Measurements from ENCODE around the gene THEM4. TPM values are rescaled to one million over a fixed set of nuclear protein-coding genes. Genes with fewer than 3 reads are reported as not detected.

THEM4 gene
- total and polyA plus RNA-seq, 7 donors: 4.9 to 21.9 (median 16.1) TPM

- TF ChIP-seq, protein P1, sequence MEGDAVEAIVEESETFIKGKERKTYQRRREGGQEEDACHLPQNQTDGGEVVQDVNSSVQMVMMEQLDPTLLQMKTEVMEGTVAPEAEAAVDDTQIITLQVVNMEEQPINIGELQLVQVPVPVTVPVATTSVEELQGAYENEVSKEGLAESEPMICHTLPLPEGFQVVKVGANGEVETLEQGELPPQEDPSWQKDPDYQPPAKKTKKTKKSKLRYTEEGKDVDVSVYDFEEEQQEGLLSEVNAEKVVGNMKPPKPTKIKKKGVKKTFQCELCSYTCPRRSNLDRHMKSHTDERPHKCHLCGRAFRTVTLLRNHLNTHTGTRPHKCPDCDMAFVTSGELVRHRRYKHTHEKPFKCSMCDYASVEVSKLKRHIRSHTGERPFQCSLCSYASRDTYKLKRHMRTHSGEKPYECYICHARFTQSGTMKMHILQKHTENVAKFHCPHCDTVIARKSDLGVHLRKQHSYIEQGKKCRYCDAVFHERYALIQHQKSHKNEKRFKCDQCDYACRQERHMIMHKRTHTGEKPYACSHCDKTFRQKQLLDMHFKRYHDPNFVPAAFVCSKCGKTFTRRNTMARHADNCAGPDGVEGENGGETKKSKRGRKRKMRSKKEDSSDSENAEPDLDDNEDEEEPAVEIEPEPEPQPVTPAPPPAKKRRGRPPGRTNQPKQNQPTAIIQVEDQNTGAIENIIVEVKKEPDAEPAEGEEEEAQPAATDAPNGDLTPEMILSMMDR (IDR thresholded peaks at IDR 0.05): no peak
- TF ChIP-seq POLR2AphosphoS5 (IDR thresholded peaks at IDR 0.05) (no peak), EP300 (IDR thresholded peaks at IDR 0.05) (no peak), POLR2A (IDR thresholded peaks at IDR 0.05) (no peak)
- H3K27me3 ChIP-seq: no peaks in the 10 kb centered on the region
- H3K4me3 ChIP-seq: no peak overlapping the region
- no peaks in the 10 kb centered on the region for H3K36me3 ChIP-seq
- H3K4me1 ChIP-seq: no peaks in the 10 kb centered on the region
- H3K9me3 ChIP-seq: no peaks in the 10 kb centered on the region
- 16 to 58% methylated on average over 1 of the region's 1 CpG for WGBS, 2 donors
- no peak overlapping the region for H3K27ac ChIP-seq
- DNase-seq: no peak
- intact Hi-C loops (cut with DNase I): no loop called here
Observed at GRCh38 chr1:151952811-151953210, 43.5 kb upstream of the THEM4 start.

GRCh38 chr1:151949371-151950193 is 40.3 kb upstream of the THEM4 start:
- intact Hi-C loops (cut with DNase I): no loop called here
- Histone ChIP-seq H3K4me1 (peaks cover 0 to 19% (median 17%) of the 10 kb centered on the region in 4 donors), H3K4me3 (no peak overlapping the region), H3K27ac (no peak overlapping the region), H3K36me3 (no peaks in the 10 kb centered on the region), H3K9me3 (no peaks in the 10 kb centered on the region), H3K27me3 (no peaks in the 10 kb centered on the region)
- no peak for TF ChIP-seq POLR2A (IDR thresholded peaks at IDR 0.05)
- TF ChIP-seq EP300 (IDR thresholded peaks at IDR 0.05): no peak
- TF ChIP-seq, protein P1 (IDR thresholded peaks at IDR 0.05): no peak
- no peak for TF ChIP-seq POLR2AphosphoS5 (IDR thresholded peaks at IDR 0.05)
- 92 to 94% methylated on average over 18 of the region's 18 CpGs for WGBS, 2 donors
- DNase-seq: no peak

GRCh38 chr1:151948506-151948905 is 39.2 kb upstream of the THEM4 start:
- no peak for DNase-seq
- no peak overlapping the region for H3K4me3 ChIP-seq
- no peak for TF ChIP-seq EP300 (IDR thresholded peaks at IDR 0.05)
- TF ChIP-seq, protein P1 (IDR thresholded peaks at IDR 0.05): no peak
- TF ChIP-seq POLR2AphosphoS5 (IDR thresholded peaks at IDR 0.05): no peak
- TF ChIP-seq POLR2A (IDR thresholded peaks at IDR 0.05): no peak
- no peak overlapping the region for H3K27ac ChIP-seq
- intact Hi-C loops (cut with DNase I): no loop called here
- peaks cover 0 to 29% (median 26%) of the 10 kb centered on the region in 4 donors for H3K4me1 ChIP-seq
- no peaks in the 10 kb centered on the region for H3K36me3 ChIP-seq
- WGBS, 2 donors: 74 to 75% methylated on average over 1 of the region's 1 CpG
- H3K27me3 ChIP-seq: no peaks in the 10 kb centered on the region
- no peaks in the 10 kb centered on the region for H3K9me3 ChIP-seq

DNA sequence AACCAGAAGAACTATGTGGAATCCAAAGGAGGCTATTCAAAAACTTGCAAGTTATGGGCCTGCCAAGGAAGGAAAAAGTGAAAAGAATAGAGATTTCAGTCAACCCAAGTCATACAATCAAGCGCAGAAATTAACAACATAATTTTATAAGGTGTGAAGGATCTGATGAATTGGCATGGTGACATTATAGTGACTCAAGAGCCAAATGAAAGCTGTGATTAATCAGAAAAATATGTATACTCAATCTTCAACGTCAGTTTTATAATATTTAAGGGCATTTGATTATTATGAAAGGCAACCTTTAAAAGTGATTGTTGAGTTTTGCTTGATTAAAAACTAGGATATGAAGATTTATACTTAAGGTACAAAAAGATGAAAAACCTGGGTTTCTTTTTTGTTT is 37.8 kb upstream of the THEM4 start:
- no peak overlapping the region for H3K4me3 ChIP-seq
- WGBS, 2 donors: 75 to 82% methylated on average over 2 of the region's 2 CpGs
- TF ChIP-seq POLR2A (IDR thresholded peaks at IDR 0.05) (no peak), EP300 (IDR thresholded peaks at IDR 0.05) (no peak), POLR2AphosphoS5 (IDR thresholded peaks at IDR 0.05) (no peak)
- TF ChIP-seq, protein P1 (IDR thresholded peaks at IDR 0.05): no peak
- H3K27ac ChIP-seq: peak overlapping the region in 3 of 4 donors; percentile 9 to 85 (median 71)
- DNase-seq: no peak
- peaks cover 0 to 36% (median 26%) of the 10 kb centered on the region in 4 donors for H3K4me1 ChIP-seq
- no peaks in the 10 kb centered on the region for H3K9me3 ChIP-seq
- no peaks in the 10 kb centered on the region for H3K27me3 ChIP-seq
- H3K36me3 ChIP-seq: no peaks in the 10 kb centered on the region
- intact Hi-C loops (cut with DNase I): no loop called here
